H1 (cell line): ENCODE measurements around the gene KCP. TPM values are rescaled to one million over a fixed set of nuclear protein-coding genes. Genes with fewer than 3 reads are reported as not detected.
A peak's percentile ranks its signal among the peaks of the same experiment; 100 is the strongest.

ENCODE experiments used
- ASH2L ChIP-seq: fragments of 200-600, 300-600 bp; sonication (generic); IDR thresholded peaks from one replicate; pipeline ENCODE4 v1.7.1; 2017; ENCODE audit warnings: low read length
- MAFK ChIP-seq: IDR thresholded peaks from 2 replicates; pipeline ENCODE4 v1.6.1; 2012; ENCODE audit warnings: low read depth, mild to moderate bottlenecking, improper control_type of control experiment, low read length
- MAX ChIP-seq: IDR thresholded peaks from 2 replicates; pipeline ENCODE4 v1.6.1; 2012; ENCODE audit warnings: inconsistent platforms
- PHF8 ChIP-seq: fragments of 200-600 bp; sonication (generic); conservative IDR thresholded peaks from 2 replicates; pipeline ENCODE4 v1.7.1; 2012; ENCODE audit warnings: low read depth, mild to moderate bottlenecking, inconsistent platforms, low read length, moderate library complexity
- RAD21 ChIP-seq, 2 experiments: IDR thresholded peaks in 1 of 2; conservative IDR thresholded peaks in 1 of 2; 2 replicates each; pipeline ENCODE4 v1.6.1; 2011; ENCODE audit warnings: low read depth in 2 of 2, low read length in 2 of 2, improper control_type of control experiment in 1 of 2, inconsistent platforms in 1 of 2, mild to moderate bottlenecking in 1 of 2, moderate library complexity in 1 of 2
- RBBP5 ChIP-seq: IDR thresholded peaks from 2 replicates; pipeline ENCODE4 v1.7.1; 2012; ENCODE audit warnings: low read depth, mild to moderate bottlenecking, inconsistent platforms, low read length, moderate library complexity, borderline replicate concordance
- TAF7 ChIP-seq: optimal IDR thresholded peaks from 2 replicates; pipeline ENCODE3; 2011; ENCODE audit warnings: low read depth, mild to moderate bottlenecking, inconsistent platforms, low read length, moderate library complexity, borderline replicate concordance
- polyA plus RNA-seq, 7 experiments: library from polyadenylated mRNA; depleted of rRNA in 3 of 7; stranded (reverse) in 5 of 7; unstranded in 2 of 7; fragments of >200 nt in 5 of 7; fragments of 200-250 nt in 2 of 7; gene quantifications; 1 replicate in 5 of 7; 2 replicates in 1 of 7; 4 replicates in 1 of 7; pipeline versions ENCODE4 v1.2.1 to v1.2.3, GENCODE V29; 2011 to 2013; ENCODE audit warnings: missing spikeins in 2 of 7, mixed read lengths in 2 of 7
- total RNA-seq: library from RNA; stranded (reverse); fragmentation: NEBNext Ultra II Directional; extraction: Animal tissue kit (Norgen Biotek cat#: 25700); gene quantifications from 2 replicates; pipeline ENCODE4 v1.2.1, GENCODE V29; 2021

The KCP gene
- total and polyA plus RNA-seq, 2 of the 8 experiments (the other 6 are each of a cell fraction or from before 2014, with no cell fraction given): 1.3 to 2.0 TPM

- TF ChIP-seq RAD21 (IDR thresholded peaks at IDR 0.05 in 1 of 2, conservative IDR thresholded peaks at IDR 0.05 in 1 of 2; ENCODE audit: low read depth in 2 of 2, low read length in 2 of 2) (peak; percentile 31 to 64; a peak in 3 of 4 replicates), RBBP5 (no peak), MAFK (no peak), PHF8 (no peak), MAX (peak; percentile 44; the same call in 1 of the 2 replicates), ASH2L (no peak), TAF7 (no peak)
Measured at GRCh38 chr7:128946936-128947830, 36.7 kb upstream of the KCP start (continued).
